Measurements from ENCODE around the gene MAT1A. TPM values are rescaled to one million over a fixed set of nuclear protein-coding genes. Genes with fewer than 3 reads are reported as not detected.

The MAT1A gene
- total RNA-seq, 1 donor from 2014 or later = not detected

GRCh38 chr10:80276335-80276734 lies 13.1 kb downstream of the MAT1A start:
- Mint-ChIP-seq H3K36me3 (ENCODE audit: unreplicated experiment) (no peaks in the 10 kb centered on the region), H3K9me3 (ENCODE audit: unreplicated experiment) (peaks cover 6% of the 10 kb centered on the region)
- TF ChIP-seq CTCF (IDR thresholded peaks at IDR 0.05; ENCODE audit: partially characterized antibody, unreplicated experiment) = no peak

GRCh38 chr10:80275756-80276155 lies 13.7 kb downstream of the MAT1A start:
- no peak for TF ChIP-seq CTCF (IDR thresholded peaks at IDR 0.05; ENCODE audit: partially characterized antibody, unreplicated experiment)
- H3K36me3 Mint-ChIP-seq (ENCODE audit: unreplicated experiment) = no peaks in the 10 kb centered on the region
- H3K27me3 Mint-ChIP-seq (ENCODE audit: unreplicated experiment) = peaks cover 11% of the 10 kb centered on the region
- H3K9me3 Mint-ChIP-seq (ENCODE audit: unreplicated experiment) = peaks cover 6% of the 10 kb centered on the region
- H3K4me1 Mint-ChIP-seq (ENCODE audit: low read depth, unreplicated experiment) = peaks cover 5% of the 10 kb centered on the region
- H3K4me3 Mint-ChIP-seq (ENCODE audit: unreplicated experiment) = no peak overlapping the region
- DNase-seq = no peak
- no peak overlapping the region for H3K27ac Mint-ChIP-seq (ENCODE audit: unreplicated experiment)

More at GRCh38 chr10:80276335-80276734, 13.1 kb downstream of the MAT1A start:
- Mint-ChIP-seq H3K4me1 (ENCODE audit: low read depth, unreplicated experiment) (peaks cover 5% of the 10 kb centered on the region), H3K4me3 (ENCODE audit: unreplicated experiment) (no peak overlapping the region), H3K27me3 (ENCODE audit: unreplicated experiment) (peaks cover 12% of the 10 kb centered on the region), H3K27ac (ENCODE audit: unreplicated experiment) (no peak overlapping the region)
- no peak for DNase-seq

DNA sequence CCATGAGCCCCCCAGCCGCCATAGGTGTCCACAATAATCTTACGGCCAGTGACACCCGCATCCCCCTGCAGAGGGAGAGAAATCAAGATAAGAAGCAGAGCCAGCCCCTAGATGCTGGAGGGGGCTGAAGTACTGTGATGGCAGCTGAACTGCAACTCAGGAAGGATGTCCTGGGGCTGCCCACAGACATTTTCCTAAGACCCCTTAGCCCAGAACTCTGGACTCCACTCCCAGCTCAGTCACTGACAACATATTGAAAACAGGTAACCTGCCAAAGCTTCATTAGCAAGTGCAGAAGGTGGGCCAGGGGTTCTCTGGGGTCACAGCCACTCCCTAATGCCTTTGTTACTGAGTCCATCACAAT lies 14.3 kb downstream of the MAT1A start:
- H3K4me3 Mint-ChIP-seq (ENCODE audit: unreplicated experiment) = no peak overlapping the region

DNA sequence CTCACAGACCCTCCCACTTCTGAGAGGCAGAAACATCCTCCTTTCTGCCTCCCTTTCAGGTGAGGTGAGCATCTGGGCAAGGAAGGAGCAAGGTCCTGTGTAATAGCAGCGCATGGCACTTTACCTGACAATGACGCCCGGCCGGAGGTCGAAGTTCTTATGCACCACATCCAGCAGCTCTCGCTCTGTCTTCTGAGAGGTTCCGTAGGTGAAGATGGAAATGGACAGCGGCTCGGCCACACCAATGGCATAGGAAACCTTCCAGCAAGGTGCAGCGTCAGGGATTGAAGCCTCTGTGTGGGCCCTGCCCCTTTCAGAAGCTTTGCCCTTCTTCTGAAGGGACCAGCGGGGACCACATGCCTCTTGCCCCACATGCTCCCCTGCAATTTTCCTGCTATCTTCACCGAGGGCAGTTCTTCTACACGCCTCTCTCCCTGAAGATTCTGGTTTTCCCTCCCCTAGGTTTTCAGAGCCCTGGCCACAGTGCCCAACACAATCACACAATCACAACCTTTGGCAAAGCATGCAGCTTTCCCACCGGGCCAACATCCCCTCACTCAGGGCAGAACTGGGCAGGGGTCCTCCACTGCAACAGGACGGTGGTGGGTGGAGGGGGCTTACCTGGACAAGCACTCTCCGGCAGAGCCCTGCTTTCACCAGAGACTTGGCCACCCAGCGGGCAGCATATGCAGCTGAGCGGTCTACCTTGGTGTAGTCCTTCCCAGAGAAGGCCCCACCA lies 14.9 kb downstream of the MAT1A start:
- H3K36me3 Mint-ChIP-seq (ENCODE audit: unreplicated experiment) = no peaks in the 10 kb centered on the region
- H3K4me3 Mint-ChIP-seq (ENCODE audit: unreplicated experiment) = no peak overlapping the region
- peaks cover 6% of the 10 kb centered on the region for H3K9me3 Mint-ChIP-seq (ENCODE audit: unreplicated experiment)
- DNase-seq = no peak
- peaks cover 5% of the 10 kb centered on the region for H3K4me1 Mint-ChIP-seq (ENCODE audit: low read depth, unreplicated experiment)
- no peak overlapping the region for H3K27ac Mint-ChIP-seq (ENCODE audit: unreplicated experiment)
- TF ChIP-seq CTCF (IDR thresholded peaks at IDR 0.05; ENCODE audit: partially characterized antibody, unreplicated experiment) = no peak
- H3K27me3 Mint-ChIP-seq (ENCODE audit: unreplicated experiment) = peaks cover 9% of the 10 kb centered on the region

More for the DNA sequence above, 14.3 kb downstream of the MAT1A start:
- Mint-ChIP-seq H3K4me1 (ENCODE audit: low read depth, unreplicated experiment) (peaks cover 5% of the 10 kb centered on the region), H3K27me3 (ENCODE audit: unreplicated experiment) (peaks cover 9% of the 10 kb centered on the region), H3K9me3 (ENCODE audit: unreplicated experiment) (peaks cover 6% of the 10 kb centered on the region), H3K27ac (ENCODE audit: unreplicated experiment) (no peak overlapping the region), H3K36me3 (ENCODE audit: unreplicated experiment) (no peaks in the 10 kb centered on the region)
- DNase-seq = no peak
- TF ChIP-seq CTCF (IDR thresholded peaks at IDR 0.05; ENCODE audit: partially characterized antibody, unreplicated experiment) = no peak

GRCh38 chr10:80273523-80274170 lies 15.8 kb downstream of the MAT1A start:
- H3K27me3 Mint-ChIP-seq (ENCODE audit: unreplicated experiment) = peaks cover 9% of the 10 kb centered on the region
- no peak for DNase-seq
- H3K4me1 Mint-ChIP-seq (ENCODE audit: low read depth, unreplicated experiment) = peaks cover 5% of the 10 kb centered on the region
- H3K36me3 Mint-ChIP-seq (ENCODE audit: unreplicated experiment) = no peaks in the 10 kb centered on the region
- H3K9me3 Mint-ChIP-seq (ENCODE audit: unreplicated experiment) = peaks cover 1% of the 10 kb centered on the region
- no peak for TF ChIP-seq CTCF (IDR thresholded peaks at IDR 0.05; ENCODE audit: partially characterized antibody, unreplicated experiment)
- no peak overlapping the region for H3K4me3 Mint-ChIP-seq (ENCODE audit: unreplicated experiment)
- no peak overlapping the region for H3K27ac Mint-ChIP-seq (ENCODE audit: unreplicated experiment)

Data from glutamatergic neuron (in vitro differentiated cells).